NCI-H2196 treated with DMSO at 0.1 percent for 48 hours (cell line): Measurements from ENCODE around the gene TSTD1.
"Not testable (repeated sequence)": the region's sequence is repeated elsewhere in the genome, so short reads cannot be mapped to it uniquely, and the experiment has no call there.

Source experiments
- DNase-seq: peaks from one replicate; lab custom pipeline; 2025; ENCODE audit not compliant: unreplicated experiment; lab: John Stamatoyannopoulos, UW

TSTD1 gene

DNA sequence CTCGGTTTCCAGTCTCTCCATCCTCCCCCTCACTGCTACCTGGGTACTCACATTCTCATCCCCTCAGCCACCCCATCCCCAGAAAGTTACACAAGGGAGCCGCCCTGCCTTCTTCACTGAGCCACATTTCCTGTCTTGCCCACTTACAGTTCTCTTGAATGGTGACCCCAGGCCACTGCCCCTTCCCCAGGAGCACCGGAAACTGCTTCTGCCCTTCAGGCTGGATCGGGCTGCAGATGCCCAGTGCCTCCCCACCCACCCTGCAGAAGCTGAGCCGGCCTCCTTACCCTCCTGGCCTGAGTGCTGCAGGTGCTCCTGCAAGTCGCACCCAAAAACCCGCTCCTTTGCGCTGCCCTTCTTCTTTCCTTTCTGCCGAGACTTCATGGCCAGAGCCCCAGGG lies 30.5 kb upstream of the TSTD1 start:
- DNase-seq: no peak

DNA sequence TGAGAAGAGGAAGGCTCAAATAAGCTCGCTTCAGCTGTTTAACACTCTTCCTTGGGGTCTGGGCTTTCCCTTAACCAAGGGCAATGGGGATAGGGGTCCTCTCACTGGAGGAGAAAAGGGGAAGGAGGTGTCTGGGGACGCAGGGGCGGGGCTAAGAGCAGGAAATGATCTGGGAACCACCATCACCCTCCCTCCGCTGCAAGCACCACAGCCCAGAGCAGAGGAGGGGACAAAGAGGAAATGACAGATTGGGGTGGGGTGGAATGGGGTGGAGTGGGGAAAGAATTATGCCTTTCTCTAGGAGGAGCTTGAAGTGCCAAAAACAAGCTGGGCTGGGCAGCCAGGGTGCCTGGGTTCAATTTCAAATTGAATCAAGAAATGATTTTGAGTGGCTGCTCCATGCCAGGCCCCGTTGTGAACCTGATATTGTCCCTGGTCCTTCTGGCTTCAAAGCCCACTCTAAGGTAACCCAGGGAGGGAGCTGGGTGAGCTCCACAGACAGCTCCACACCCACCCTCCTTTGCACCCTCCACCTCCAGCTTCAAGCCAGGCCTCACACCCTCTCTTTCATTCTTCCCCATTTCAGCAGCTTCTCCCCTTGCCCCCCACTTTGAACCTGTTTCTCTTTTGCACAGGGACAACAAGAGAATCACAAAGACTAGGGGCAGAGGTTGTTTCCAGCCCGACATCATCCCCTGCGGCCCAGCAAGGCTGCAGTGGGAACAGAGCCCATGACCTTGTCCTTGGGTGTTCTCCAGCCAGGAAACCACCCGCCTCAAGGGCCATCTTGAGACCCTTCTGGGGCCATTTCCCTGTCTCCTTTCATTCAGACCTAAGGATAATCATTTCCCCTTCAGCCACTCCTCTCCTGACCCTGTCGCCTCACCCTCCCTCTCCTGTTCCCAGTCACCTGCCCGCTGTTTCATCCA lies 29.8 kb upstream of the TSTD1 start:
- no peak for DNase-seq

DNA sequence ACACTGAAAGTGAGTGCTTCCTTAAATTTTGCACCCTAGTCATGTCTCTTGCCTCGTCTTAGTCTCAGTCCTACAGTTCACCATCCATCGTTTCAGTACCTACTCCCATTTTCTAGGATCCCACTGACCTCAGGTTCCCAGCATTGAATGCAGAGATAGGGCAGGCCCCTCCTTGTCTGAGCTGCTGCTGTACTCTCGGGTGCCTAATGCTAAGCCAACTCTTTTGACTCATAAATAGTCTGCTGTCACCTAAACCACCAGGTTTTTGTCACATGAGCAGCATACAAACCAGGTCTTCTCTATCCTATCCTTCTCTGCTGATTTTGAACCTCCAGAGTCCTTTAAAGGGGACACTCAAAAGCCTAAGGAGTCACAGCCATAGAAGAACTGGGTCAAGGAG lies 27.9 kb upstream of the TSTD1 start:
- DNase-seq: no peak

DNA sequence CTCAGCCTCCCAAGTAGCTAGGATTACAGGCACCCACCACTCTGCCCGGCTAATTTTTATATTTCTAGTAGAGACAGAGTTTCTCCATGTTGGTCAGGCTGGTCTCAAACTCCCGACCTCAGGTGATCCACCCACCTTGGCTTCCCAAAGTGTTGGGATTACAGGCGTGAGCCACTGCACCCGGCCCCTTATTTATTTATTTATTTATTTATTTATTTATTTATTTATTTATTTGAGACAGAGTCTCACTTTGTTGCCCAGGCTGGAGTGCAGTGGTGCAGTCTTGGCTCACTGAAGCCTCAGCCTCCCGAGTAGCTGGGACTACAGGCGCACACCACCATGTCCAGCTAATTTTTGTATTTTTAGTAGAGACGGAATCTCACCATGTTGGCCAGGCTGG lies 26.9 kb upstream of the TSTD1 start:
- DNase-seq: not testable (repeated sequence)

DNA sequence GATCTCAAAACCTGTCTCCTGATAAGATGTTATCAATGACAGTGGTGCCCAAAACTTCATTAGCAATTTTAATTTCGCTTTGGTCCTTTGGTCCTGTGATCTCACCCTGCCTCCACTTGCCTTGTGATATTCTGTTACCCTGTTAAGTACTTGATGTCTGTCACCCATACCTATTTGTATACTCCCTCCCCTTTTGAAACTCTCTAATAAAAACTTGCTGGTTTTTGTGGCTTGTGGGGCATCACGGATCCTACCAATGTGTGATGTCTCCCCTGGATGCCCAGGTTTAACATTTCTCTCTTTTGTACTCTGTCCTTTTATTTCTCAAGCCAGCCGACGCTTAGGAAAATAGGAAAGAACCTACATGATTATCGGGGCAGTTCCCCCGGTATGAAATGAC lies 25.2 kb upstream of the TSTD1 start:
- DNase-seq: not testable (repeated sequence)

DNA sequence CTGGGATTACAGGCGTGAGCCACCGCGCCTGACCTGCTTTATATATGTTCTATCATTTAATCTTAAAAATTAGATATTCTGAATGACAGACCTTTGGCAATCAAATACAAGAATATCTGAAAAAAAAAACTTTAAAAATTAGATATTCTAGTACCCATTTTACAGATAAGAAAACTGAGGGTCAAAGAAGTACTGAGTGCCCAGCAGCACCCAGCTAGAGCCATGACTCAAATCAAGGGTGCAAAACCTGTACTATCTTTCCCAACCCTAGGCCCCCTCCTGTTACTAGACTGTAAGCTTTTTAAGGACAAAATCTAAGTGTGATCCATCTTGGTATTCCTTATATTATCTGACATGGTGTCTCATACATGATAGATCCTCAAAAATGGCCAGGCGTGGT lies 22.7 kb upstream of the TSTD1 start:
- DNase-seq: no peak

DNA sequence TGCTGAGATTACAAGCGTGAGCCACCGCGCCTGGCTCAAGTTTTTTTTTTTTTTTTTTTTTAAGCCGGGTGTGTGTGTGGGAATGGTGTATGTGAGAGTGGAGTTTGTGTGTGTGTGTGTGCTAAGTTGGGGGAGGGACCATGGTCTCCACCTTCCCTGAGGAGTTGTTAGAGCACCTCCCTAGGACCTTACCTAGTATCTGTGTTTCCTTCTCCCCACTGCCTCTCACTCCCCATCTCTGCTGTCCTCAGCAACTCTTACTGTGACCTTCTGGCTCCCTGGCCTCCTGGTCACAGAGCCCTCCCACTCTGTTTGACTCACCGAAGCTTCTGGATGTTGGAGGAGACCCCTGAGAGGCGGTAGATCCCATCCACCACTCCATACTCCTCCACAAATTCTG lies 20.5 kb upstream of the TSTD1 start:
- no peak for DNase-seq

DNA sequence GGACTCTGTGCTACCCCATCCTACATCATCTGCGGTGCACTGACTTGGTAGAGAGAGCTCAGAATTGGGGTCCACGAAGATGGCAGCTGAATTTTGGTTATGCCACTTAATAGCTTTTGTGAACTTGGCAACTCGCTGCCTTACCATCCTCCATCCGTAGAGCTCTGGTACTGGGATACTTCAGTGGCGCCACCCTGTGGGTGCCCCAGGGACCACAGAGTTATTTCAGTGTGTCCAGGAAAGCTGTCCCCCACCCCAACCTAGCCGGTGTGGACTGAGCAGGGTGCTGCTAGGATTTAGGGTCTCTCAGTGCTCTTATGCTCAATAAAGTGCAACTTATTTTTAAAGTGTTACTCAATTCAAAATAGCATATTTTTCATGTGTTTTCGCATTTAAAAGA lies 16.0 kb upstream of the TSTD1 start:
- no peak for DNase-seq

DNA sequence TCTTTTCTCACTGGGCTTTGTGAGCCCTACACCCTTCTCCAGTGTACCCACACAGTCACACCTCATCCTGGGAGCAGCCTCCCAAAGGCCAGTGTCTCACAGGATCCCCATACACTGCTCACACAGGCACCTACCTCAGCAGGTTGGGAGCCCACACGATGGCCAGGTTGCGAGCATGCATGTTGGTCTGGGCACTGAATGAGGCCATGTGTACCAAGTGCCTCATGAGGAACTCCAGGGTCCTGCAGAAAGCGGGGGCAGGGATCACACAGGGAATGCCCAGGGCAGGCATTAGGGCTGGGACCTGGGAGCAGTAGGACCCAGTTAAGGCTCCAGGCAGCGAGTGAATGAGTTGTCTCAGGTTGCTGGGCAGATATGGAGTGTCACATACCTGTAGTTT lies 15.5 kb upstream of the TSTD1 start:
- no peak for DNase-seq

DNA sequence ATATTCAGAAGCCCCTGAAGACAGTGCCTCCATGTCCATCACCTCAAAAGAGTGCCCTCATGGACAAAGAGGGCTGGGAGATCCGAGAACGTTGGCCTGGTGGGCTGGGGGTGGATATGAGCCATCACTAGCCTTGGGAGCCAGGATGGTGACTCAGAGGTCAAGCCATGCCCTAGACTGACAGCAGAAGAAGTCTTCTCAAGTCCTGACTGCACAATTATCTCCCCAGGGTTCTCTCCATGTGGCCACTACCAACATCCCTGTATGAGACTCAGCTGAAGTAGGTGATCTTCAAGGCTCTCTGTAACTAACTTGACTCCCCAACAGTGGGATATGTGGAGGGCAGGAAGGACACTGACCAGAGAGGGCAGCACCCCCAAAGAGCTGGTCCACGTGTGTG lies 14.1 kb upstream of the TSTD1 start:
- DNase-seq: no peak

DNA sequence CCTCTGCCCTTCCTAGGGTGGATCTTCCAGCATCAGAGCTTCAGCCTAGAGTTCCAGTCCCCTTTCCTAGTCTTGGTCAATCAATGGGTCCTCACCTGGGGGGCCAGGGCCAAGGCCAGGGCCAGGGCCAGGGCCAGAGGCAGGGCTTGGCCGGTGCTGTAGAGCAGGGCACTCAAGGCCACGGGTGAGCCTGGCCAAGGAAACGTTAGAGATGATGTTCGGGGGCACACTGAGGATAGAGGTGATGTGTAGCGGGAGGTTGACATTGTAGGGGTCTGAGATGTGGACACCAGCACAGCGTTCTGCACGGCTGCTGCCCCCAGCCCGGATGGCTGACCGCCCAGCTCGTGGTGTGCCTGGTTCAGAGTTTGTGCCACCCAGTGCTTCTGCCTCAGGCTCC lies 12.5 kb upstream of the TSTD1 start:
- DNase-seq: no peak

DNA sequence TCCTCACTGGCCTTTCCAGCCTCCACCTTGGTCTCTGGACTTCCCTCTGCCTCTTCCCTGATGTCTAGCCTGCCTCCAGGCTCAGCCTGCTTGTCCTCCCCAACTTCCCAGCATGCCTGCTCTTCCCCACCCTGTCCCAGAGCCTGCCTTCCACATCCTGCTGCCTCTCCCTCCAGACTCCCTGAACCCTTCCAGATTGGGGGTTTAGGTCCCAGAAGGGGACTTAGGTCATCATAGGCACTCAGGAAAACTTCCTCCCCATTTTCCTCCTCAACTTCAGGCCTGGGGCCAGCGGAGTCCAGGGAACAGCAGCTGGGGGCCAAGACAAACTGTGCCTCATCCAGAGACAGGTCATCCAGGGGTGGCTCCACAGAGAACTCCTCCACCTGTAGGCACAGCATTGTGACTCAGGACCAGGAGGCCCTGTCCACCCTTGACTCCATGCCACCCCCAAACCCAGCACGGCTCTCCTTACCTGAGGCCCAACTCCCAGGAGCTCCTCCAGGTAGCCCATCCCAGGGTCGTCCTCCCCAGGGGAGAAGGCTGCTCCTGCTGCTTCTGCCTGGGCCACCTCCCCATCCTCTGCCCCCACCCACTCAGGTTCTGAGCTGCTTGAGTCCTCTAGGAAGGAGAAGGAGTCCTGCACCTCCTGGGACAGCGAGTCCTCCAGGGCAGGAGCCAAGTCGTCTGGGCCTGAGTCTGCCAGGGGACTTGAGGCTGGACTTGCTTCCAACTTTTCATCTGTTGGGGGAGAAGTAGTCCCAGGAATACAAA lies 10.4 kb upstream of the TSTD1 start:
- no peak for DNase-seq

DNA sequence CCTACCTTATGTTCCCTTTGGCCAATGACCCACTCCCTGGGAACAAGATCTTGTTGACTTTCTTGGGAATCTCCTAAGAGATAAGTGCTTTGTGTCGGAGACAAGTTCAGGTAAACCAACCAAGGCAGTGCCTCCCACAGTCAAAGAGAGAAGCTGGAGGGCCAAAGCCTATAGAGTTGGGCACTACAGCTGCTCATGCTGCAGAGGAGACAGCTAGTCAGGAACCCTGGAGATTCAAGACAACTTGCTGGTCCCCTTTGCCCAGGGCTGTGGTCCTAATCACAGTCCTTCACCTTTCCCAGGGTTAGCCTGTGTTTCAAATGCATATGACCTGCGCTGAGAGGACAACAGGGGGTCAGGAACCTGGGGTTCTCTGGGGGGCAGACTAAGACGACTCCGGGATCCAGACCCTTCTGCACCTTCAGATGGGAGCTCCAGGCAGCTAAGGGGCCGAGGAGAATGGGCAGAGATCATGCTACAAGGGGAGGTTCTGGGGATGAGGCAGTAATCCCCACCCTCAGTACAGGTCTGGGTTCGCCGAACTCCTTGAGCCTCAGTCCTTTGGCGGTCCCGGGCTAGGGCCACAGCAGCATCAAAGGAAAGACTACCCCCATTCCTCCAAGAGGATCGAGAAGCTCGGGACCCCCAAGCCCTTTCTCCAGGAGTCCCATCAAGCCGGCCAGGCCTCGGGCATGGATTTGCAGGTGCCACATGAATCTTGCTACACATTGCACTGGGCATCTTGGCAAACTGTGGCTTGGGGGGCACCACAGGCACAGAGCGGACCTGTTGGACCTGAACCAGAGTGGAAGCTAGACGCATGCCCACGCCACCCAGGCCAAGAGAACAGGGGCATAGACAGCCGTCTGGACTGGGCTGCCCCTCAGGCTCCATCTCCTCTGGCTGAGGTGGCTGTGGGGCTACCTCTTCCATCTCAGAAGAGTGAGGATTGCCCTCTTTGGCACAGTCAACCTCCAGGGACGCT lies 9.0 kb upstream of the TSTD1 start:
- no peak for DNase-seq

DNA sequence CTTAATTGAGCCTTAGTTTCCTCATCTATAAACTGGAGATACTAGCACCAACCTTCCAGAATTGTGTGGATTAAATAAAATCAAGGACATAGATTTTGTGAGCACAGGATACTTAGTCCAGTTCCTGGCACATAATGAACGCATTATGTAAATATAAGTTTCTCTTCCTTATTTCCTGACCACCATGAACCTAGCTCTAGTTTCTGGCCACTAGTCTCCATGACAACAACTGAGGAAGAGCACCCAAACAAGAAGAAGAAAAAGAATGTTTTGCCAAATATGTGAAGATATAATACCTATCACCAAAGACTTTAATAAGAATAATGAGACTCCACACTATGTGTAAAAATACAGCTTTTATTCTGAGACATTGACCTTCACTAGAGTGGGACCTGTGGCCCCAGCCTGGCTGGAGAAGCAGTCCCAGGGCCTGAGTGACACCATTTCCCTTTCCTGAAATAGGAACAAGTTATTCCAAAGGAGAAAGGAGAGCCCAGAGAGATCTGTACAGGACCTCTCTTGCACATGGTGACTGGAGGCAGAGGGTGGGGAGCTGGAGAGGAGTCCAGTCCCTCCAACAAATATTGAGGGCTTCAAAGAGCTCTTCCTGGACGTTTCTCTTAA lies 8.0 kb upstream of the TSTD1 start:
- DNase-seq: no peak

DNA sequence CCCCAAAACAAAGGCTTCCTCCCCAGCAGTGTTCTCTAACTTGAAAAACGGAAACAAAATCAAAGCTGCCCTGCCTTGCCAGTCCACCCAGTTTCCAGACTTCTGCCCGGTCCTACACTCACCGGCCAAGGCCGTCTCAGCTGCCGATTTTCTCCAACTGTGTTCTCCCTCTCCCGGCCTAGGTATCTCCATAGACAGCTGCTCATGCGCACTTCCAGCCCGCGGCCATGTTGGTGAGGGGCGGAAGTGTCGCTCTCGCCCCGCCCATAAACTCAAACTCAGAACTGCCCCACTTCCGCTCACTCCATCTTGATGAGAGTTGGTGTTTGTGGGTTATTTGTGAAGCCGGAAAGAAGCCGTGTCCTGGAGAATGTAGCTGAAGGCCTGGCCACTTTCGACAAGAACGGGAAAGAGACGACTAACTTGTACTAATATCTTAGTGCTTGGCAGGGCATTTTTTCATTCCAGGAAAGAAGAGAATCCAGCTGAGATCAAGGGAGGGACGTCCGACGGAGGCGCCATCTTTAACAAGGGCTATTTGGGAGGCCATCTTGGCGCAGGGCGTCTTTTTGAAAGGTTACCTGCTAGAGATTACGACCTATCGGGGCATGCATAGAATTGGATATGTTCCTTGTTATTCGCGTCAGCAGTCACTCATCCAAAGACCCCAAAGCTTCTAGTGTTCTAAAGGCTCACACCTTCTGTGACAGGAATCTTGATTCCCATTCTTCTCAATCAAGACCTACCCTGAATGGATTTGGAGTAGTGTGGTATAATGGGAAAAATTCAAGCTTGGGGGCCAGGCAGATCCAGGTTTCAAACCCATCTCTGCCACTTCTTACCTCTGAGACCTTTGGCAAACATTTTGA lies 7.2 kb upstream of the TSTD1 start, which contains the start of gene USF1:
Gene USF1, minus strand, starts transcription at position 242 of the 869 bp plus-strand sequence. CDS start 2,702 bp downstream, outside the sequence.
- DNase-seq: peak; percentile 90

DNA sequence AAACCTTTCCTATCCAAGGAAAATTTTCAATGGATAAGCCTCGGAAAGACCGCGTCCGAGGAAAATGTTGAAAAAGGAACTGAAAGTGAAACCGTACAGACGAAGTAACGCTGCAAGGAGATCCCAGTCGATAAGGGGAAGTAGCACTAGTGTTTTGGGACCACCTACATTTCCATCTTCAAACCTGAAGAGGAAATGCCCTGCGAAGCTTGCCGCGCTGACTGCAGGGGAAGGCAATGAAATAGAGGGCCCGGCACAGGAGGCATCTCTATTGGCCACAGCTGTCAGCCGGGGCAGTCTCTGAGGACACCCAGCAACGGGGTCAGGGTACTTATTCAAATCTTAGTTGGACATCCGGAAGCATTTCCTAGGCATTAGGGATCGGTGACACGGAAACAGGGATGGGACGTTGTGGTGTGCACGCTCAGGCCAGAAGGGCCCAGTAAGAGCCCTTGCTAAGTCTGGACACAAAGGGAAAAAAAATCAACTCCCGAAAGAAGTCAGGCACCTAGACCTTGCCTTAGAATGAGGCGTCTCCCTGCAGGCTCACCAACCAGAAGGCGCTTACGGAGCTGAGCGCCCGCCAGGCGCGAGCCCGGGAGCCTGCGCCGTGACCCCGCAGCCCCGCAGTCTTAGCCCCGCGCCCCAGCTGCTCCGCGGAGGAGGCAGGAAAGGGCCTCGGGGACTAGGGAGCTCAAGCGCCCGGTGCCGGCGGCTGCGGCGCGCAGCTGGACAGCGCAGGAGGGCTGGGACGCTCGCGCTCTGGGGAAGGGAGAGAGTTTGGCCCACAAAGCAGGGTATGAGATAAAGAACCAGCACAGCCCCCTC lies 6.4 kb upstream of the TSTD1 start:
- DNase-seq: no peak

DNA sequence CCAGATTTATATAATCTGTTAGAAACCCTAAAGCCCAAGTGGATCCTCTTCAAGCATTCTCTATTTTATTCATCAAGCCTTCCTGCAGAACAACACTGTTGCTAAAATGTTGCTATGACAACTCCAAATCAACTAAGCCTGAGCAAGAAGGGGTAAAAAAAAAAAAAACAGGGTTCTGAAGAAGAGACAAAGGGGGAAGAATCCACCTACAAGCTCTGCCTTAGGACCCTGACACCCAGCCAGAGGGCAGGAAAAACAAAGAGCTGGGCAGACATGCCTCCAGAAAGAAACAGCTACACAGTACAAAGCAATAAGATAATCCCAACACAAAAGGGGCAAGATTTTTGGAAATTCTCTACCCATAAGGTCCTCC lies 5.8 kb upstream of the TSTD1 start:
- no peak for DNase-seq

DNA sequence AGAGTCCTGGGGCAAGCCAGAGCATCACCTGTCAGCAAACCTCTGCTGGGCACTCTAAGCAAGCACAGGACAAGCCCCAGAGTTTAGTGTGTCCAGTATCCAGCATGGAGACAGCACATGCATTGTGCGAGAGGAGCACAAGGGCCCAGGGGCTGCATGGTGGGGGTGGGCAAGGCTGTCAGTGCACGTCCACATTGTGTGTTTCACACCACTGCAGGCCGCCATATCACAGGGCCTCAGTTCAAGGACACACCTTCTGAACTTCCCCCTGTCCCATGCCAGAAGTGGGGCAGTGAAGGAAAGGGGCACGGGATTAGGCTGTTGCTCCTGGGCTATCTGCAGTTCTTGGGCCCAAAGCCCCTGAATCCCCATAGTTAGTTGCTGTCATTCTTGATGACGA lies 782 bp upstream of the TSTD1 start:
- no peak for DNase-seq

DNA sequence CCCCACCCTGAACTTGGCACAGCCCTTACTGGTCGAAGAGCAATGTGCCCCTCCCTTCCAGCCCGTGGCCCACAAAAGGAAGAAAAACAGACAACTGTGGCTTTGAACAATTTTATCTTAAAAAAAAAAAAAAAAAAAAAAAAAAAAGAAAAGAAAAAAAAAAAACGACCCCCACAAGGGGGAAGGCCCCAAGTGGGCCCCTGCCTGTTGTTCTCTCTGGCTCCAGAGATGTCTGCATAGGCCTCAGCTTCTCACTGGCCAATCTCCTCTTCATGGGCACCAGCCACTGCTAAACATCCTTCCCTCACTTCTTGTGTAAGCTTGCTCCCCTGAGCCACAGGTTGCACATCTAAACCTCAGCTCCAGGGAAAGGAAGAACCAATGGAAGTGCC lies 386 bp upstream of the TSTD1 start:
- no peak for DNase-seq
